Retina (tissue), 1 donor: ENCODE data around the gene OPCML.

Source experiments
- DNase-seq: peaks from one replicate; pipeline ENCODE4 v3.0.0-alpha.2; 2016

The OPCML gene

GRCh38 chr11:133501643-133502539 lies 30.4 kb downstream of the OPCML start:
- no peak for DNase-seq

- no peak for DNase-seq
Observed at GRCh38 chr11:133500936-133501335, 31.4 kb downstream of the OPCML start.

- no peak for DNase-seq
Observed at GRCh38 chr11:133500435-133500834, 31.9 kb downstream of the OPCML start.

GRCh38 chr11:133498969-133499368 lies 33.3 kb downstream of the OPCML start:
- DNase-seq, result no peak

GRCh38 chr11:133497477-133498140 lies 34.7 kb downstream of the OPCML start:
- peak; percentile 32 for DNase-seq

GRCh38 chr11:133492895-133493294 lies 39.4 kb downstream of the OPCML start:
- DNase-seq, result no peak

GRCh38 chr11:133491680-133492383 lies 40.5 kb downstream of the OPCML start:
- no peak for DNase-seq

- DNase-seq, result no peak
Observed at GRCh38 chr11:133480722-133481121, 51.6 kb downstream of the OPCML start.

GRCh38 chr11:133479209-133479608 lies 53.1 kb downstream of the OPCML start:
- DNase-seq, result no peak

- no peak for DNase-seq
Observed at GRCh38 chr11:133477251-133477625, 55.1 kb downstream of the OPCML start.

- DNase-seq, result no peak
Observed at GRCh38 chr11:133476570-133477250, 55.6 kb downstream of the OPCML start.

- no peak for DNase-seq
Observed at GRCh38 chr11:133474461-133474860, 57.8 kb downstream of the OPCML start.

- no peak for DNase-seq
Observed at GRCh38 chr11:133467686-133468085, 64.6 kb downstream of the OPCML start.

GRCh38 chr11:133443206-133443747 lies 89.0 kb downstream of the OPCML start:
- no peak for DNase-seq

- DNase-seq, result no peak
Observed at GRCh38 chr11:133441964-133442660, 90.2 kb downstream of the OPCML start.

- DNase-seq, result no peak
Observed at GRCh38 chr11:133425992-133426391, 106.3 kb downstream of the OPCML start.

- DNase-seq, result no peak
Observed at GRCh38 chr11:133425245-133425644, 107.1 kb downstream of the OPCML start.

- DNase-seq, result no peak
Observed at GRCh38 chr11:133418218-133418617, 114.1 kb downstream of the OPCML start.

GRCh38 chr11:133414506-133414905 lies 117.8 kb downstream of the OPCML start:
- DNase-seq, result no peak

- no peak for DNase-seq
Observed at GRCh38 chr11:133413703-133414102, 118.6 kb downstream of the OPCML start.

GRCh38 chr11:133409799-133410198 lies 122.5 kb downstream of the OPCML start:
- no peak for DNase-seq

- no peak for DNase-seq
Observed at GRCh38 chr11:133408936-133409335, 123.4 kb downstream of the OPCML start.
